GM12873 (cell line): ENCODE measurements around the gene POU5F1.

ENCODE experiments used
- TF ChIP-seq, protein P1 (sequence below): IDR thresholded peaks from 2 replicates; pipeline ENCODE4 v1.5.1; 2012; ENCODE audit warnings: low read depth, mild to moderate bottlenecking, moderate library complexity, low read length, control low read depth; ENCODE audit not compliant: insufficient read depth; ENCODE audit errors: missing control alignments

Gene POU5F1

DNA sequence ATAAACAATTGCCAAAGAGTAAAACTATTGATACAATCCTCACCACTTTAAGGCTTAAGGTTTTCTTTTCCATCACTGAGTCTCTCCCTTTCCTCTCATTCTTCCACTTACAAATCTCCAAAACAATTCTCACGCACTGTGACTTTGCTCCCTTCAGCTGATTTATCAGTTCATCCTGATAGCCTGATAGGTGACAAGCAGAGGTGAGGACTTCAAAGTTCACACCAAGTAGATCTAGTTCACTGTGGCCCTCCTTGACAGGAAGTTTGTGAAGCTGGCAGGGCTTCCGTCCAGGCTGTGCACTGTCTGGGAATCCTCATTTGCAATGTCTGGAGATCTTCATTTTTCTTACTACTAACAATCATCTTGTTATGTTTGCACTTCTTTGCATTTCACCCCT is 35.2 kb upstream of the POU5F1 start:
- TF ChIP-seq, protein P1, sequence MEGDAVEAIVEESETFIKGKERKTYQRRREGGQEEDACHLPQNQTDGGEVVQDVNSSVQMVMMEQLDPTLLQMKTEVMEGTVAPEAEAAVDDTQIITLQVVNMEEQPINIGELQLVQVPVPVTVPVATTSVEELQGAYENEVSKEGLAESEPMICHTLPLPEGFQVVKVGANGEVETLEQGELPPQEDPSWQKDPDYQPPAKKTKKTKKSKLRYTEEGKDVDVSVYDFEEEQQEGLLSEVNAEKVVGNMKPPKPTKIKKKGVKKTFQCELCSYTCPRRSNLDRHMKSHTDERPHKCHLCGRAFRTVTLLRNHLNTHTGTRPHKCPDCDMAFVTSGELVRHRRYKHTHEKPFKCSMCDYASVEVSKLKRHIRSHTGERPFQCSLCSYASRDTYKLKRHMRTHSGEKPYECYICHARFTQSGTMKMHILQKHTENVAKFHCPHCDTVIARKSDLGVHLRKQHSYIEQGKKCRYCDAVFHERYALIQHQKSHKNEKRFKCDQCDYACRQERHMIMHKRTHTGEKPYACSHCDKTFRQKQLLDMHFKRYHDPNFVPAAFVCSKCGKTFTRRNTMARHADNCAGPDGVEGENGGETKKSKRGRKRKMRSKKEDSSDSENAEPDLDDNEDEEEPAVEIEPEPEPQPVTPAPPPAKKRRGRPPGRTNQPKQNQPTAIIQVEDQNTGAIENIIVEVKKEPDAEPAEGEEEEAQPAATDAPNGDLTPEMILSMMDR: no peak

DNA sequence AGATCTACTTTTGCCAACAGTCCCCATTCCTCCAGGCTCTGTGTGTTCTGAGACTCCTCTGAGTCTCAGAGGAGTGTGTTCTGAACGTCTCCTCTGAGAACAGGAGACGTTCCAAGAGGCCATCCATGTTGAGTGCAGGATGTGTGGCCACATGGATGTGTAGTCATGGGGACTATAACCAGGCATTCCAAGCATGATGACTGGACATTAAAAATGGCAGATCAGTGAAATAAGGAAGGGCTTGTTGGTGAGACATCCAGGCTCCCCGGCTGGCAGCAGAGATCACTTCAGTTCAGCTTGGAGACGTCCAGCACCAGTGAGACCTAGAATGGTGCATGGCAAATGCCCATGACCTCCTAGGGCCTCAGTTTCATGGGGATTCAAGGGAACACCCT is 34.3 kb upstream of the POU5F1 start:
- TF ChIP-seq, protein P1: no peak

DNA sequence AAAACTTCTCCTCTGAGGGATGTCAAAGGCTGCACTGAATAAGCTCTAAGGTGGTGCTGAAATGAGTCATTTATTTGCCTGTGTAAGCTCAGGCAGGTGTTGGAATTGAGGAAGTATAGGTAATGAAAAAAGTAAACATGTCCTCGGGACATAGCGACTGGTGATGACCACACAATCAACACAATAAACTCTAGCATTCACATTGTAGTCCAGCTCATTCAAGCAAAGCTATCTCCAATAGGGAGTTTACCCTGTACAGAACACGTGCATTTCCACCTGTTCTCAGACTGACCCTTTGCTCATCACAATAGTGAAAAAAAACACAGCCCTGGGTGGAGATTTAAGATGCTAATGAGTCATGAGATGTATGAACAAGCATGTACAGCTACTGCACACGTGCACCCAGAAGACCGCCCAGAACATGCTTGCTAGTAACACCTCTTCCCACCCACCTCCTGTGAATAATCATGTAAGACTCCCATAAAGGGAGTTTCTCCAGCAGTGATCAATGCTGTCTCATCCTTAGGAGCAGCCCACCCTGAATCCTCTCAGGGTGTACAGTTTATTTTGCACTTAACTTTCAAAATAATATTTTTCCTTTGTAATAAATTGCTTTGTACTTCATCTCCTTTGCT is 33.0 kb upstream of the POU5F1 start:
- TF ChIP-seq, protein P1: no peak

DNA sequence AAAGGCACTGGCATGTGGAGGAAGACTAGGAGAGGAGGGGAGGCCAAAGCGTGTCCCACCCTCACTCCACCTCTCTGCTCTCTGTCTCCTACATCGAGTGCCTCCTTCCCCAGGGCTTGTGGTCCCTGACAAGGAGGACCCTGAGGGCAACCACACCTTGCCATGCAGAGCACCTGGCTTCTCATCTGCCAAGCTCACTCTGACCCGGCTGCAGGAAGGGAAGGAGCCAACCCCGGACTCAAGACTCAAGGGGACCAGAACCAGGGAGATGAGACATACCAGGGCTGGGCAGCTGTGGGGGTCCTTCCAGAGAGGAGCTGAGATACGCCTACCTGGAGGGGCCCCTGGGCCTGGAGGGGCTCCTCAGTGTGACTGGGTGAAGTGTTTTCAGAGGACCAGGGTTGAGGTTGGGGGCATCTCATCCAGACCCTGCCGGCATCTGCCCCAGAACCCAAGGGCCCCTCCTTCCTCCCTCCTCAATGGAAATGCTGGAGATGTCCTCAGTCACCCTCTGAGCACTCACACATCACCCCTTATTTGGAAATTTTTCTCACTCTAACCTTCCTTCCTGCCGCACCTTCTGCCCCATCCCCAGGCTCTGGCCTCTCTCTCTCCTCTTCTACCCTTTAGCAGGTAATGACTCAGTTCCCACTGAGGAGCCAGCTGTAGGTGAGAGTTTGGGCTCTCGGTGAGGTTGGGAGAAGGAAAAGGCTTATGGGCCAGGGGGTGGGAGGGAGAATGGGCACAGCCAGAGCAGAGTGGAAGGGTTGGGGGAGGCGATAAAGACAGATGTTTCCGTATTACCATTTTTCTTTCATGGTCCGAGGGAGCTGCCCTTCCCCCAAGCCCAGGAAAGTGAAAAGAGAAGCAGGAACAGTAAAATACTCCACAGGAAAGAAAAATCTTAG is 32.0 kb upstream of the POU5F1 start:
- TF ChIP-seq, protein P1: no peak

DNA sequence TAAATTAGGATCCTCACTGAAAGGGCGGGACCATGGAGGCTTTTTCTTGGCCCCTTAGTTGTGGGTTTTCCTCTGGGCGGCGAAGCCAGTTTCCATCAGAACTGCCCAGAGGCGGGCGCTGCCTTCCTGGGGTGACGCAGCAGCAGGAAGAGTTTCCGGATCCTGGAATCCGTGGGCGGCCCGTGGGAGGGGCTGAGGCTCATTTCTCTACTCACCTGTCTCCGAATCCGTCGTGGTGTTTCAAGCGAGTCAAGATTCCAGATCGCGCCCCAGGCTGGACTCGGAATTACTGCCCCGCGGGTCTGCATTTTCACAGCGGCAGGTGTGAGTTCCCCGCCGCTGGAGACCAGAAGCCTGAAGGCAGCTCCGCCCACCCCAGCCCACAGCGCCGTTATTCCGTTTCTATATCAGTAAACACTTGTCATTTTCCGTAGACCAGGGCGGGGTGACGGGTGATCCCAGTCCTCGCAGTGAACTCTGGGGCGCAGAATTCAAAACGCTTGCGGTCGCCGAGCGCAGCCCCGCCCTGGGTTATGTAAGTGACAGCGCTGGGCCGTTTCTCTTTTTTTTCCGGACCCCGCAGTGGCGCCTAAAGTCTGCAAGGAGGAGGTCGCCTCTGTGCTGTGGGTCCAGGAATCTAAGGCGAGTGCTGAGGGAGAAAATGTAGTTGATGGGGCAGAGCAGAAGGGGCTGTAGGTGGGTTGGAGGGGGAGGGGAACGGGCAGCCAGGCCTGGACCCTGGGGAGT is 27.2 kb upstream of the POU5F1 start:
- TF ChIP-seq, protein P1: no peak

DNA sequence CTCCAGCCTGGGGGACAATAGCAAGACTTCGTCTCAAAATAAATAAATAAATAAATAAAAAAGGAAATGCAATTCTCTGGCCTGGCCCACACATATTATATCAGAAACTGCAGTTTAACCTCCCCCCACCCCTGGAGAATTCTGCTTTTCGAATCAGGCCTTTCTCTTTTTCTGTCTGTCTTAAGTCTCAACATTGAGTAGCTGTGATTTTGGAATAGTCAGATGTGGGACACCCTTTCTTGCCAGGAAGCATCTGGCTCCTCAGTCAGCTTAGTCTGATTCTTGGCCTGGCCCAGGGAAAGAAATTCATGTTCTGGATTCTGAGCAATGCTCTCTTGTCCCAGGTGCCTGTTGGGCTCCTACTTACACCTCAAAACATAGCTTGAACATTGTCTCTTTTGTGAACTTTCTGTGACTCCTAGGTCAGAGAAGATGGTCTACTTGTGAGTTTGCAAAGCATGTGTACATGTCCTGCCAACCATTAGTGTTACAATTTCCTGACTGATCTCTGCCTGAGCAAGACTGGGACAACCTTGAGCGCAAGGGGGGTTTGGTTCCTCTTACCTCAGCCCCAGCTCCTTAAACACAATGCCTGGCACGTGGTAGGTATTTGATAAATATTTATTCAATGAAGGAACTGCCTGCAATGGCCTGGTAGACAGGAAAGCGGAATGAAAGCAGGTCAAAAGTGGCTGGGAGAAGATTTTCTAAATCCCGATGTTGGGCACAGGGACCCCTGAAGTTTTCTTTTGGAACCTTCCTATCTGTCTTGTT is 23.8 kb upstream of the POU5F1 start:
- TF ChIP-seq, protein P1: no peak
